Chondrocyte (in vitro differentiated cells): ENCODE results near the gene MAP1A. TPM values are rescaled to one million over a fixed set of nuclear protein-coding genes. Genes with fewer than 3 reads are reported as not detected.

ENCODE experiments used
- DNase-seq: peaks from one replicate; pipeline ENCODE4 v3.0.0; 2021; ENCODE audit warnings: mixed read lengths, low spot score
- H3K27ac Mint-ChIP-seq: one replicate; pipeline ENCODE4 v1.8.0; 2021; ENCODE audit warnings: mild to moderate bottlenecking, moderate library complexity, mixed read lengths; ENCODE audit not compliant: unreplicated experiment
- H3K27me3 Mint-ChIP-seq: 2 replicates; pipeline ENCODE4 v1.8.0; 2021; ENCODE audit warnings: low read depth, mixed read lengths
- H3K36me3 Mint-ChIP-seq: 2 replicates; pipeline ENCODE4 v1.8.0; 2021; ENCODE audit warnings: low read depth, mixed read lengths
- H3K4me1 Mint-ChIP-seq: 2 replicates; pipeline ENCODE4 v1.8.0; 2021; ENCODE audit warnings: low read depth, mild to moderate bottlenecking, mixed read lengths
- H3K4me3 Mint-ChIP-seq: one replicate; pipeline ENCODE4 v1.8.0; 2021; ENCODE audit warnings: mild to moderate bottlenecking, moderate library complexity, mixed read lengths; ENCODE audit not compliant: unreplicated experiment
- H3K9me3 Mint-ChIP-seq: 2 replicates; pipeline ENCODE4 v1.8.0; 2021; ENCODE audit warnings: low read depth, mixed read lengths
- long read RNA-seq: library from polyadenylated mRNA; stranded (forward); transcript quantifications from one replicate; pipeline ENCODE4 v2.0.0, GENCODE V29; 2021
- total RNA-seq: library from RNA; stranded (reverse); gene quantifications from 3 replicates; pipeline ENCODE4 v1.2.1, GENCODE V29; 2021
- TF ChIP-seq, protein P1 (sequence below): fragments of 200-600 bp; sonication (generic); IDR thresholded peaks from 2 replicates; pipeline ENCODE4 v1.5.0; 2021; ENCODE audit warnings: antibody characterized with exemption, mild to moderate bottlenecking, moderate library complexity

MAP1A gene
- 95.3 to 99.9 TPM (median 96.3 TPM) in 3 replicates for total RNA-seq
- long read RNA-seq, partial matches to known transcripts = 39 of 39 reads
- long read RNA-seq, other reads (novel, unspliced or antisense) = 0 of 39 reads

DNA sequence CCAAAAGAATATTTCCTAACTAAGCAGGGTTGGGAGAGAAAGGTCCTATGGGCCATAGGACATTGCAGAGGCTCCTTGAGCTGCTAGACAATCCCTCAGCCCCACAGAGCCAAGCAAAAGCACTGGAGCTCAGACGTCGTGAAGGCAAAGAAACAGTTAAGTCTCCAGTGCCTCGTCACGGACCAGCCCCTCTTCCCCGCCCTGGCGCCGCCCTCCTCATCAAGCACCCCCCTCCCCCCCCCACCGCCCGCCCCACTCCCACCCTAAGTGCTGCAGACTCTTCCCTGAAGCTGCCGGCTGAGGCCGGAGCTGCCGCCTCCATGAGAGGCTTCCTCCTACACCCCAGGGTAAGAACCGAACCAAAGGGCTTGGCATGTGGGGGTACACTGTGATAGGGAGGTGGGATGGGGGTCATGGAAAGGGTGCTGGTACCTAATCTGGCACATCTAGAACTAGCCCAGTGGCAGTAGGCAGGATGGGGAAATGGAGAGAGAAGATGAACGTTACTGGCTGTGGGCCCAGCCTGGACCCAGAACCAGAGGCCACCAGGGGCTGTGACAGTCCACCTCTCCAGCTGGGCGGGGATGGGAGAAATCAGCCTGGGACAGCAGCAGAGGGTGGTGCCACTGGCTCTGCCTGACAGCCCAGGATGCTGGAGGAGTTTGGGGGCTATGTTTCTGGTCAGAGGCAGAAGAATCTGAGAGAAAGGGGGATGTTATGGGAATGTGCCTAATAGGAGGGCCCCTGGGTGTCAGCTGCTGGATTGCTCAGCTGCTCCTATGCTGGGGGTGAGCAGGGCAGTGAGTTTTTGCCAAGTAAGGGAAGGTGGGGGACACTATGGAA lies at the start of gene MAP1A:
MAP1A (plus strand) TSS at position 255 of the 843 bp plus-strand sequence. CDS start 3,866 bp downstream, outside the sequence.
- H3K27me3 Mint-ChIP-seq = no peaks in the 10 kb centered on the region
- TF ChIP-seq, protein P1, sequence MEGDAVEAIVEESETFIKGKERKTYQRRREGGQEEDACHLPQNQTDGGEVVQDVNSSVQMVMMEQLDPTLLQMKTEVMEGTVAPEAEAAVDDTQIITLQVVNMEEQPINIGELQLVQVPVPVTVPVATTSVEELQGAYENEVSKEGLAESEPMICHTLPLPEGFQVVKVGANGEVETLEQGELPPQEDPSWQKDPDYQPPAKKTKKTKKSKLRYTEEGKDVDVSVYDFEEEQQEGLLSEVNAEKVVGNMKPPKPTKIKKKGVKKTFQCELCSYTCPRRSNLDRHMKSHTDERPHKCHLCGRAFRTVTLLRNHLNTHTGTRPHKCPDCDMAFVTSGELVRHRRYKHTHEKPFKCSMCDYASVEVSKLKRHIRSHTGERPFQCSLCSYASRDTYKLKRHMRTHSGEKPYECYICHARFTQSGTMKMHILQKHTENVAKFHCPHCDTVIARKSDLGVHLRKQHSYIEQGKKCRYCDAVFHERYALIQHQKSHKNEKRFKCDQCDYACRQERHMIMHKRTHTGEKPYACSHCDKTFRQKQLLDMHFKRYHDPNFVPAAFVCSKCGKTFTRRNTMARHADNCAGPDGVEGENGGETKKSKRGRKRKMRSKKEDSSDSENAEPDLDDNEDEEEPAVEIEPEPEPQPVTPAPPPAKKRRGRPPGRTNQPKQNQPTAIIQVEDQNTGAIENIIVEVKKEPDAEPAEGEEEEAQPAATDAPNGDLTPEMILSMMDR = peak; percentile 32
- DNase-seq = peak; percentile 86
- H3K27ac Mint-ChIP-seq = peak within 1 kb of the TSS; percentile 94
- peak within 1 kb of the TSS; percentile 99 for H3K4me3 Mint-ChIP-seq
- peaks cover 51% of the 10 kb centered on the region for H3K4me1 Mint-ChIP-seq
- no peaks in the 10 kb centered on the region for H3K9me3 Mint-ChIP-seq
- peaks cover 23% of the 10 kb centered on the region for H3K36me3 Mint-ChIP-seq

DNA sequence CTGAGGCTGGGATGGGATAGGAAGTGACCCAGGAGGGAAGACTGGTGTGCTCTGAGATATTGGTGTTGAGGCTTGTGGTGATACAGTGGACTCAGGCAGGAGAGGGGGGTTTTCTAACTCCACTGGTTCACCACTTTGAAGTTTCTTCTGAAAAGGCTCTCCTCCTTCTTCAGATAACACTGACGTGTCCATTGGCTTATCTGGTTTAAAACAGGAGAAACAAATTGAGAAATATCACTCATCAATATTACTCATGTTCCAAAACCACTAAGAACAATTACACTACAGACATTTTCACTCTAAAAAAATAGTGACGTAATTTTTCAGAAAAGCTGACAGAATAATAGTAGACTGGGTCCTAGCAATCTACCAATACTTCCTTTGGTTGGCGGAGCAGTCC lies 47.5 kb upstream of the MAP1A start:
- Mint-ChIP-seq H3K9me3 (no peaks in the 10 kb centered on the region), H3K27ac (peak overlapping the region; percentile 17), H3K4me3 (no peak overlapping the region), H3K36me3 (peaks cover 26% of the 10 kb centered on the region), H3K27me3 (no peaks in the 10 kb centered on the region), H3K4me1 (peaks cover 16% of the 10 kb centered on the region)
- TF ChIP-seq, protein P1 = no peak
- DNase-seq = no peak

DNA sequence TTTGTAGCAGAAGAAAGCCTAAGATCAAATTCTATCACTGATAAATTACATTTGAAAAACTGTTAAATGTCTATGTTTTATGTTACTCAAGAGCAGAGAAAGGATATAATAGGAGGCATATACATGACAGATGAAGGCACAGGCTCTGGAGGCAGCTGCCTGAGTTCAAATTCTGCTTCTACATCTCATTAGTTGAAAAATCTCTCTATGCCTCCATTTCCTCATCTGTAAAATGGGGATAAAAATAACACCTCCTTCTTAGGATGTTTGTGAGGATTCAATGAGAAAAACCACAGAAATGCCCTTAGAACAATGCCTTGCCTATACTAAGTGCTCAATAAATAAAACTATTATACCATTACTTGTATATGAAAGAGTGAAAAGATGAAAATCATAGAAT lies 45.4 kb upstream of the MAP1A start:
- Mint-ChIP-seq H3K27ac (no peak overlapping the region), H3K4me3 (no peak overlapping the region), H3K9me3 (no peaks in the 10 kb centered on the region), H3K4me1 (no peaks in the 10 kb centered on the region), H3K27me3 (no peaks in the 10 kb centered on the region), H3K36me3 (peaks cover 33% of the 10 kb centered on the region)
- TF ChIP-seq, protein P1 = no peak
- DNase-seq = no peak

DNA sequence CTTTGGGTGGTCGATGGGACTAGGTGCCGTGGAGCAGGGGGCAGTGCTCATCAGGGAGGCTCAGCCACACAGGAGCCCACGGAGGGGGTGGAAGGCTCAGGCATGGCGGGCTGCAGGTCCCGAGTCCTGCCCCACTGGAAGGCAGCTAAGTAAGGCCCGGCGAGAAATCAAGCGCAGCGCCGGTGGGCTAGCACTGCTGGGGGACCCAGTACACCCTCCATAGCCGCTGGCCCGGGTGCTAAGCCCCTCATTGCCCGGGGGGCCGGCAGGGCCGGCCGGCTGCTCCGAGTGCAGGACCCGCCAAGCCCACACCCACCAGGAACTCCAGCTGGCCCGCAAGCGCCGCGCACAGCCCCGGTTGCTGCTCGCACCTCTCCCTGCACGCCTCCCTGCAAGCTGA lies 43.5 kb upstream of the MAP1A start:
- no peak overlapping the region for H3K27ac Mint-ChIP-seq
- H3K36me3 Mint-ChIP-seq = peaks cover 45% of the 10 kb centered on the region
- no peaks in the 10 kb centered on the region for H3K27me3 Mint-ChIP-seq
- TF ChIP-seq, protein P1 = no peak
- no peaks in the 10 kb centered on the region for H3K9me3 Mint-ChIP-seq
- H3K4me1 Mint-ChIP-seq = no peaks in the 10 kb centered on the region
- no peak overlapping the region for H3K4me3 Mint-ChIP-seq
- DNase-seq = peak; percentile 86

DNA sequence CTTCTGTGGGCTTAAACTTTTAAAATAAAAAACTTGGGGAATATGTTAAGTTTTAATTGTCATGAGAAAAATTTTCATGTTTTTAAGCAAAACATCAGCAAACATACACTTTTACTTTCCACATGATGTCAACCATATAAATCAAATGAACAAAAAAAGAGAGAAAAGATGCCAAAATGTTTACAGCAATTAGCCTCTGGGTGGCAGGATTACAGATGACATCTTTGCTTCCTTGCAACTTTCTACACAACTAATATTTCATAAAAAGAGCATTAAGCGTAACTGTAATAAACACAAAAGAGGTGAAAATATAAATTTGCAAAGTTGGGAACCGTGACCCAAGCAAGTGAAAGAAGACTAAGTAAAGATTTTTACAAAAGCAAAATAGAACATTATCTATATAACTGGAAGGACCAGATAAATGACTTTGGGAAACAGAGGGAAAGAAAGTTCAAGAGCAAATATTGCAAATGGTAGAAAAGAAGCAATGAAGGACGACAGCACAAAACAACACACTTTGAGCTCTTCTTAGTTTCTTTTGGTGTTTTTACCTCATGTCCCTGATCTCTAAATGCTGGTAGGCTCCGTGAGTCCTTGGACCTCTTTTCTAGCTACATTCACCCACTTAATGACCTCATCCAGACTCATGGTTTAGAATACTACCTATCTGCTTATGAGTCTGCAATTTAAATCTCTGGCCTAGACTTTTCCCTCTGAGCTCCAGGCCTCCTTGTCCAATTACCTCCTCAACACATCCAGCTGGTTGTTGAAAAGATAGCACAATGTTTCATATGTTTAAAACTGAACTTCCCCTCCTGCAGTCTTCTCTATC lies 33.9 kb upstream of the MAP1A start:
- Mint-ChIP-seq H3K4me3 (no peak overlapping the region), H3K4me1 (peaks cover 6% of the 10 kb centered on the region), H3K27ac (no peak overlapping the region), H3K9me3 (no peaks in the 10 kb centered on the region), H3K36me3 (peaks cover 18% of the 10 kb centered on the region), H3K27me3 (no peaks in the 10 kb centered on the region)
- no peak for DNase-seq
- TF ChIP-seq, protein P1 = peak; percentile 79
